Loucy (cell line): ENCODE results near the gene WNT9A.

Source experiments
- EZH2phosphoT487 ChIP-seq: fragments of 200-600 bp; IDR thresholded peaks from 2 replicates; pipeline ENCODE4 v1.6.1; 2018; ENCODE audit warnings: antibody characterized with exemption, mild to moderate bottlenecking, moderate library complexity, borderline replicate concordance
- TF ChIP-seq, protein P1 (sequence below): fragments of 200-600 bp; sonication (generic); conservative IDR thresholded peaks from 2 replicates; pipeline ENCODE4 v1.5.1; 2014; ENCODE audit warnings: mild to moderate bottlenecking, antibody characterized with exemption, low read length

DNA sequence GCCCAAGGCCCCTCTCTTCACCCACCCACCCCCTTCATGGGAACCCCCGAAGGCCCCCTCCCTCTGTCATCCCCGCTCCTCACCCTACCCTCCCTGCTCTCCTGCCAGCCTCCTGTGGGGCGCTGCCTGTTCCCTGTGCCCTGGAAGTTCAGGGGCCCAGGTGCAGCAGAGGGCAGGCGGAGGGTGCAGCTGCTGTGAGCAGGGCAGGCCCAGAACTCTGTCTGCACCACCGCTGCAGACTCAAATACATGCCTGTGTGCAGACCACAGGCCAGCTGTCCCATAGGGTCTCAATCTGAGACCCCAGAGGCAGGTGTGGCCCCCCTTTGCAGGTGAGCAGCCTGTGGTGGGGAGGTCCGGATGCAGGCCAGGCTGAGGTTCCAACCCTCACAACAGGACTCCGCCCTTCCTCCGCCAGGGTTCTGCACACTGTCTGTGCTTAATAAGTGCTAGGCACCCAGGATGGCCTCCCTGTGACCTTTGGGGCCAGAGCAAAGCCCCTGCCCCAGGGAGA lies 62.5 kb downstream of the WNT9A start:
- TF ChIP-seq, protein P1, sequence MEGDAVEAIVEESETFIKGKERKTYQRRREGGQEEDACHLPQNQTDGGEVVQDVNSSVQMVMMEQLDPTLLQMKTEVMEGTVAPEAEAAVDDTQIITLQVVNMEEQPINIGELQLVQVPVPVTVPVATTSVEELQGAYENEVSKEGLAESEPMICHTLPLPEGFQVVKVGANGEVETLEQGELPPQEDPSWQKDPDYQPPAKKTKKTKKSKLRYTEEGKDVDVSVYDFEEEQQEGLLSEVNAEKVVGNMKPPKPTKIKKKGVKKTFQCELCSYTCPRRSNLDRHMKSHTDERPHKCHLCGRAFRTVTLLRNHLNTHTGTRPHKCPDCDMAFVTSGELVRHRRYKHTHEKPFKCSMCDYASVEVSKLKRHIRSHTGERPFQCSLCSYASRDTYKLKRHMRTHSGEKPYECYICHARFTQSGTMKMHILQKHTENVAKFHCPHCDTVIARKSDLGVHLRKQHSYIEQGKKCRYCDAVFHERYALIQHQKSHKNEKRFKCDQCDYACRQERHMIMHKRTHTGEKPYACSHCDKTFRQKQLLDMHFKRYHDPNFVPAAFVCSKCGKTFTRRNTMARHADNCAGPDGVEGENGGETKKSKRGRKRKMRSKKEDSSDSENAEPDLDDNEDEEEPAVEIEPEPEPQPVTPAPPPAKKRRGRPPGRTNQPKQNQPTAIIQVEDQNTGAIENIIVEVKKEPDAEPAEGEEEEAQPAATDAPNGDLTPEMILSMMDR = no peak
- no peak for TF ChIP-seq EZH2phosphoT487
